HG03108 (cell line): ENCODE measurements around the gene MGMT.

Source experiments
- ATAC-seq: cut with Tn5 transposase; IDR thresholded peaks from one replicate; pipeline ENCODE4 v1.9.1; 2021; ENCODE audit warnings: moderate library complexity; ENCODE audit not compliant: unreplicated experiment

MGMT gene

GRCh38 chr10:129815898-129816655, 349.0 kb downstream of the MGMT start:
- no peak for ATAC-seq

- ATAC-seq = no peak
Observed at GRCh38 chr10:129816656-129817045, 349.6 kb downstream of the MGMT start.
